Uterus (tissue), 2 donors: Measurements from ENCODE around the gene SFXN3.

Source experiments
- POLR2A ChIP-seq, 2 donors: fragments of 450-650 bp; IDR thresholded peaks; one replicate each; pipeline ENCODE4 v1.6.1; 2016; ENCODE audit warnings: antibody characterized with exemption in 2 of 2, mild to moderate bottlenecking in 1 of 2, moderate library complexity in 1 of 2
- TF ChIP-seq, protein P1 (sequence below), 4 experiments: fragments of 200-600 bp in 2 of 4; fragments of 450-650 bp in 2 of 4; sonication (generic) in 2 of 4; IDR thresholded peaks; one replicate each; pipeline ENCODE4 v1.5.1; 2016 to 2019; ENCODE audit warnings: antibody characterized with exemption in 4 of 4, mild to moderate bottlenecking in 2 of 4, moderate library complexity in 1 of 4

GRCh38 chr10:101007099-101007711, 23.8 kb upstream of the SFXN3 start:
- TF ChIP-seq, protein P1, sequence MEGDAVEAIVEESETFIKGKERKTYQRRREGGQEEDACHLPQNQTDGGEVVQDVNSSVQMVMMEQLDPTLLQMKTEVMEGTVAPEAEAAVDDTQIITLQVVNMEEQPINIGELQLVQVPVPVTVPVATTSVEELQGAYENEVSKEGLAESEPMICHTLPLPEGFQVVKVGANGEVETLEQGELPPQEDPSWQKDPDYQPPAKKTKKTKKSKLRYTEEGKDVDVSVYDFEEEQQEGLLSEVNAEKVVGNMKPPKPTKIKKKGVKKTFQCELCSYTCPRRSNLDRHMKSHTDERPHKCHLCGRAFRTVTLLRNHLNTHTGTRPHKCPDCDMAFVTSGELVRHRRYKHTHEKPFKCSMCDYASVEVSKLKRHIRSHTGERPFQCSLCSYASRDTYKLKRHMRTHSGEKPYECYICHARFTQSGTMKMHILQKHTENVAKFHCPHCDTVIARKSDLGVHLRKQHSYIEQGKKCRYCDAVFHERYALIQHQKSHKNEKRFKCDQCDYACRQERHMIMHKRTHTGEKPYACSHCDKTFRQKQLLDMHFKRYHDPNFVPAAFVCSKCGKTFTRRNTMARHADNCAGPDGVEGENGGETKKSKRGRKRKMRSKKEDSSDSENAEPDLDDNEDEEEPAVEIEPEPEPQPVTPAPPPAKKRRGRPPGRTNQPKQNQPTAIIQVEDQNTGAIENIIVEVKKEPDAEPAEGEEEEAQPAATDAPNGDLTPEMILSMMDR (IDR thresholded peaks at IDR 0.05): no peak
- TF ChIP-seq POLR2A (IDR thresholded peaks at IDR 0.05): no peak
